Non-pigmented ciliary epithelial cell (primary cell): ENCODE measurements around the gene NHSL1.

Experiments used
- DNase-seq: peaks from one replicate; pipeline ENCODE4 v3.0.0-alpha.2; 2010; ENCODE audit warnings: low read depth

Gene NHSL1

GRCh38 chr6:138456401-138456790, 42.9 kb downstream of the NHSL1 start:
- no peak for DNase-seq

- DNase-seq: peak; percentile 41
Measured at GRCh38 chr6:138455746-138456400, 43.4 kb downstream of the NHSL1 start.

DNA sequence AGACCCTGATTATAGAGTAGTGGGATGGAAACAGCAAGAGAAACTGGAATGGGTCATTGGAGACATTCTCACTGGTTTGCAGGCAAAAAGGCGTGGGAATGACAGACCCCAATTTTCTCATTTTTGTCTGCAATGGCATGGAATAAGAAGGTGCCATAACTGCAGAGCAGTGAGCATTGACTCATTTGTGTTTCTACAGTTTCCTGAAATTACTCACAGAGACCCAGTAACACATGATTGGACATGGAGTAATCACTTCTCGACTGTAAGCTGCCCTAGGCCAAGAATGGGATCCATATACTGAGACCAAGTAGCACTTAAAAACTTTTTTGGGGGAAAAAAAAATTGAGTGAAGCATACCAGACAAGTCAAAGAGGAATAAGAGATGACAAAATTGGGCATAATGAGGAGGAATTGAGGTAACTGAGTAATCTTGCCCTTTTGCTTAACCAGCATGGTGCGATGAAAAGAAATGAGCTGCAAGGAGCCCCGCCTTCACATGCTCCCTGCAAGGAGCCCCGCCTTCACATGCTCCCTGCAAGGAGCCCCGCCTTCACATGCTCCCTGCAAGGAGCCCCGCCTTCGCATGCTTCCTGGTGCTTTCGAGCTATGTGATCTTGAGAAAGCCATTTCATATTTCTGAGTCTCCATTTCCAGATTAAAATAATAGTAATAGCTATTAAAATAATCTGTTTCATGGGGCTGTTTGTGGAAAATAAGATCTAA, 44.1 kb downstream of the NHSL1 start:
- no peak for DNase-seq

DNA sequence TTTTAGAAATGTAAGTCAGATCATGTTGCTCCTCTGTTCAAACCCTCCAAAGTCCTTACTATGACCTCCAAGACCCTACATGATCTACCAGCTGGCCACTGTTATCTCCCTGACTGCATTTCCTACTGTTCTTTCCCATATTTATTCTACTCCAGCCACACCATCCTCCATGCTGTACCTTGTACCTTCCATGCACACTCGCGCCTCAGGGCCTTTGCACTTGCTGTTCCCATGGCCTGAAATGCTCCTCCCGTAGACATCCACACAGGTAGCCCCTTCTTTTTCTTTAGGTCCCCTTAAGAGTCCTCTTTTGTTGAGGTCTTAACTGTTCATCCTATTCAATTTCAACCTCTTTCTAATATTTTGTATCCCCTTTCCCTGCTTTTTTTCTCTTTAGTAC, 48.3 kb downstream of the NHSL1 start:
- DNase-seq: no peak

- no peak for DNase-seq
Measured at GRCh38 chr6:138450445-138450844, 48.8 kb downstream of the NHSL1 start.

GRCh38 chr6:138446821-138447220, 52.5 kb downstream of the NHSL1 start:
- no peak for DNase-seq

DNA sequence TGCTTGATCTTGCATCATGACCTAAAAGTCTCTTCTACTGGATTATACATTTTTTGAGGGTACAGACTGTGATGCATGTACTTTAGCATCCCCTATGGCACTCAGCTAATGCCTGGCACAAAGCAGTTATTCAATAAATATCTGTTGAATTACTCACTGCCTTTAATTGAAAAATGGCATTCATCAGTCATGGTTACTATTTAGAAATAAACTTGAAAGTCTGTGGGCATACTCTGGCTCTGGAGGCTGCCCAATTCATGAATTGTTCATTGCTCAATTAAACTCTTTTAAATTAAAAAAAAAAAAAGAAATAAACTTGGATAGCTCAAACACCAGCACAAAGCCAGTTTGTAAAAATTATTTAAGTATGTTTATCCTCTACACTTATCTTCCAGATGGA, 55.3 kb downstream of the NHSL1 start:
- no peak for DNase-seq

- no peak for DNase-seq
Measured at GRCh38 chr6:138442663-138443062, 56.6 kb downstream of the NHSL1 start.

- DNase-seq: no peak
Measured at GRCh38 chr6:138441965-138442364, 57.3 kb downstream of the NHSL1 start.

DNA sequence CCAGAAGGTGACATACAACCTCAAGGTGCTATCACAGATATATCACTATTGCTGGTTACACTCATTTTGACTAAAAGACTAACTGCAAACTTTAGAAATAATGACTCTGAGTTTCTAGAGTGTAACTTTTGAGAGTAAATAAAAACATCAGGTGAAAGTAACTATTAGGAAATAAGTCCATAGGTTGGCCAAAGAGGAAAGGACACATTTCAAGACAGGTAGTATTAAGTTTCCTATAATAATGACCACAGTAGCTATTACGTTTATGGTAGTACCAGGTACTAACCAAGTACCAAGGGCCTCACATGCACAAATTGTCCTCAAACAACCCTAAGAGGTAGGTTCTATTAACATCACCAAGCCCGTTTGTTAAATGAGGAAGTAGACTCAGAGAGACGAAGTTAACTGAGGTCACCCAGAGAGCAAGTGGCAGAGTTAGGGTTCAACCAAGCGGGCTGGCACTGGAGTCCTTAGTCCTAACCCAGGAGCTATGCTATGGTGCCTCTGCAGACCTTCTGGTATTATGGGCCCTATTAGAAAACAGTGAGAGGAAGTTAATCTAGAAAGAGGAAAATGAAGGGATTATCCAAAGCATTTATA, 58.4 kb downstream of the NHSL1 start:
- DNase-seq: no peak

- no peak for DNase-seq
Measured at GRCh38 chr6:138440296-138440695, 59.0 kb downstream of the NHSL1 start.

GRCh38 chr6:138439546-138439945, 59.7 kb downstream of the NHSL1 start:
- DNase-seq: no peak

- DNase-seq: no peak
Measured at GRCh38 chr6:138434925-138435324, 64.4 kb downstream of the NHSL1 start.

- no peak for DNase-seq
Measured at GRCh38 chr6:138434096-138434495, 65.2 kb downstream of the NHSL1 start.

DNA sequence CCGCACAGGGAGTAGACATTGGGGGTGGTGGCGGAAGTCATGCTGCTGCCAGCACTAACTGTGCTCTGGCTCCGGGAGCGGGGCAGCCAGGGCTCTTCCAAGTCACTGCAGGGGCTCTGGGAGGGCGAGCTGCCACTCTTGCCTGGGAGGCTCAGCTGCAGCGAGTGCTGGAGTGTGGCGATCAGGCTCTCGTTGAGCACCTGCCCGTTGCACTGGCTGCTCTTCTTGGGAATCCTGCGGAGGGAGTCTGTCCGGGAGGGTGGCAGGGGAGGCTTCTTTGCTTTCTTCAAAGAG, 67.3 kb downstream of the NHSL1 start:
- no peak for DNase-seq

DNA sequence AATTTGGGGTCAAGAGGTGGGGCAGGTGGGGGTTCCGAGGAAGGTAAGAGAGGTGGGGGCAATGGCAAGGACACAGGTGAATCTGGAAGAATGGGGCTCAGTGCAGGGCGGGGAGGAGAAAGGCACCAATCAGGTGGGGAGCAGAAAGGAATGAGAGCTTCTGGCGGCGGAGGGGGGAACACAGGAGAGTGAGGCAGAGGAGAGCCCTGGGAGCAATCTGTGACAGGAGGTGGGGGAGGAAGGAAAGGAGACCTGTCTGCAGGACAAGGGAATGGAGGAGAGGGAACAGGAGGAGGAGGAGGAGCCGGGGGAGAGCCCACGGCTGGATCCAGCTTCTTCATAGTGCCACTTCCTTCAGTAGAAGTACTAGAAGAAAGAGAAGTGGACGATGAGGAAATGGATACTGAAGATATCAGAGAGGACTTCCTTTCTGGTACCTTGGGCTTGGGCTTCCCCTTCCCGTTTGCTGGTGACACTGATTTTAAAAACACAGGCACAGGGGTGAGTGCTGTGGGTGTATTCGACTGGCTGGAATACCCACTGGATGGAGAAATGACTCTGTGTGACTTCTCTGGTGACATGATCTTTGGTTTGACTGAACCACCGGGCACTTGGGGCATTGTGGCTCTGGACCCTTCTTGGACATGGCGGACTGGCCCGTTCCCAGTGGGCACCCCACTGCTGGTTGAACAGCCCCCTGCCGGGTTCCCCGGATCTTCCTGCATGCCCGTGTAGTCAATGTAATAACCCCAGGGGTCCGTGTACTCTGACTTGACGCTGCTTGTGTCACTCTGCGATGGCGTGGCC, 67.8 kb downstream of the NHSL1 start:
- no peak for DNase-seq

DNA sequence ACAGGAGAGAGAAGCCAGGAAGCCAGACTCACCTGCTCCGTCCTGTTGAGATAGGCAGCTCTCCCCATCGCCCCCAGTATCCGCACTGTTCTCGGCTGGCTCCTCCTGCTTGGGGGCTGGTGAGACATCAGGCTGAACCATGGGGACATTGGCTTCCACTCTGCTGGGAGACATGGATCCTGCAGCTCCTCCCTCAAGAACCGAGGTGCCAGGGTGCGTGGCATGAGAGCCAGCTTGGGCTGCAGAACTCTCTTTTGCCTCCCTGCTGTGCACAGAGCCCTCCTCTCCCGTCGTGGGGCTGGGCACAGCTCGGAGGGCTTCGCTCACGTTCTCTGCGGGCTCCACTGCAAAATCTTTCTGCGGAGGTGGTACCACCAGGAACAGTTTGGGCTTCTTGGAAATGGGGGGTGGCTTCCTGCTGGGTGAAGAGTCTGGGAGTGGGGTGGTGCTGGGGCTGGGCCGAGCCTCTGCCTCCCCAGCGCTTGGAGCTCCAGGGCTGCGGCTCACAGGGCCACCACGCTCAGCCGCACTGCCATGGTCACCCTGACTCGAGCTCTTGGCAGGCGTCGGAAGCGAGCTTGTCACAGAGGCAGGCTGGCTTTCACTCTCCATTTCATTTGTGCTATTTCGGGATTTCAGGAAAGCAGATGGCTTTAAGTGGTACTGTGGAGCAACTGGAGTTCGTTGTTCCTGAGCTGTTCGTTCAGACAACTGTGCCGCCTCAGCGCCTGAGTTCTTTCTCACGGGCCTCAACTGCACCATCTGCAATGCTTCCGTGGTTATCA, 68.7 kb downstream of the NHSL1 start:
- DNase-seq: no peak

- no peak for DNase-seq
Measured at GRCh38 chr6:138429761-138430160, 69.5 kb downstream of the NHSL1 start.

GRCh38 chr6:138428944-138429598, 70.2 kb downstream of the NHSL1 start:
- DNase-seq: peak; percentile 24

DNA sequence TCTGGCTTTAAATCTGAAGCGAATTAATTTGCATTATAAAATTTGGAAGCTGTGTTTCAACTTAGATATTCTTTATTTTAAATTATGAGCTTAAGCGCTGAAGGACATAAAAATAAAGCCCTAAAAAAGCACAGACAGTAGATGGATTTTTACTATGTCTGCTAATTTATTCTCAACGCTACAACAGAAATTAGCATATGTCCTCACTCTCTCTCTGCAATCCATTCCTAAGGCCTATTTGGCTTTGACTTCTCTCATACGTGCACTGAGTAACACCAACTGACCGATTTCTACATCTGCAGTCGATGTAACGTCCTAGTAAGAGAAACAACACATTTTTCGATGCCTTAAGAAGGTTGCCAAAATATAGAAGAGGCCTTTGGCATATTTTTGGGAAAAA, 71.6 kb downstream of the NHSL1 start:
- DNase-seq: no peak

GRCh38 chr6:138426500-138427123, 72.7 kb downstream of the NHSL1 start:
- no peak for DNase-seq
